Measurements from ENCODE around the gene ITGB1BP2.
"Not testable (repeated sequence)": the region's sequence is repeated elsewhere in the genome, so short reads cannot be mapped to it uniquely, and the experiment has no call there.

Gene ITGB1BP2

DNA sequence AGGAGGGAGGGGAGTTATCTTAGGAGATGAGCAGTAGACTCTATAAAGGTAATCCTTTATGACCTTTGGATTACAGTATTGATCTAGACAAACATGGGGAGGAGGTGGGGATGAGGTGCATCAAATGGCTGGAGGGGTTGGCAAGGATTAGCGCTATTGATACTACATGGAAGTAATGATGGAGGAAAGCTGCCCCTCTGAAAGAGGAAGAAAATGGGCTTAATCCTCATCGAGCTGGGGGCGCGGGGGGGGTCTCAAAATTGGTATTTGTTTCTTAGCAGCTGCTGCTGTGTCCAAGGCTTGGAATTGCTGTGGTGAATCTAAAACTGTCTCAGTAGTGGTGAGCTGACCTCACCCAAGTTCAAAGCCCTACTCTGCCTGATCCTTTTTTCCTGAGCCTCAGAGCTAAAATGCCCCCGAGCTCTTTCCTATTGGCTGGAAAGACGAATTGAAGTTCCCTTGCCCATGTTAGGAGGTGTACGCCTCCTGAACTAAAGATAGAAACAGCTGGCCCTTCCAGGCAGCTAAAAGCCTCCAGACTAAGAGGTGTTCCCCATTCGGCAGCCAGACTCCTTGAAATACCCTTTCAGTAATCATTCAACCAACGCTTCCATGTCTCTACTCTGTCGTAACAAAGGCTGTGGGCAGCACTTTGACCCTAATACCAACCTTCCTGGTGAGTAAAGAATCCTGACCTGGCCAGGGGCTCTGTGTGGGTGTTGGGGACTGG is at the start of gene ITGB1BP2:
Gene ITGB1BP2, plus strand, starts transcription at position 556 of the 730 bp plus-strand sequence. Its CDS starts 57 bp downstream, at position 613.
- ATAC-seq, result no peak

DNA sequence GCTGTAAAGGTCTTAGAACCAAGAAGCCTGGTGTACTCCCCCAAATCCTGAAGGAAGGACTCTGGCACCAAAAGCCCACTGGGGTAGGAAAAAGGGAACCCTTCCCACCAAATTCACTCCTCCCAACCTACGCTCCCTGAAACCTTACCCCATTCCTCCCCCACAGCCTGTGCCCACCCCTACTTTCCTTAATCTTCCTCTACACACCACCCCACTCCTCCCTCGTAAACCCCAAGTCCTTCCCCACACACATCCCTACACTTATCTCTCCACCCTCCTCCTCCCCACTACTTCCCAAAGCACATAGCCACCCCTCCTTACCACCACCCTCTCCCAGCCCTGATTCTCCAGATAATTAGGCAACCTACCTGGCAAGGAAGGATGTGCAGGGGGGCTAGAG is 49.3 kb upstream of the ITGB1BP2 start:
- ATAC-seq, result no peak

DNA sequence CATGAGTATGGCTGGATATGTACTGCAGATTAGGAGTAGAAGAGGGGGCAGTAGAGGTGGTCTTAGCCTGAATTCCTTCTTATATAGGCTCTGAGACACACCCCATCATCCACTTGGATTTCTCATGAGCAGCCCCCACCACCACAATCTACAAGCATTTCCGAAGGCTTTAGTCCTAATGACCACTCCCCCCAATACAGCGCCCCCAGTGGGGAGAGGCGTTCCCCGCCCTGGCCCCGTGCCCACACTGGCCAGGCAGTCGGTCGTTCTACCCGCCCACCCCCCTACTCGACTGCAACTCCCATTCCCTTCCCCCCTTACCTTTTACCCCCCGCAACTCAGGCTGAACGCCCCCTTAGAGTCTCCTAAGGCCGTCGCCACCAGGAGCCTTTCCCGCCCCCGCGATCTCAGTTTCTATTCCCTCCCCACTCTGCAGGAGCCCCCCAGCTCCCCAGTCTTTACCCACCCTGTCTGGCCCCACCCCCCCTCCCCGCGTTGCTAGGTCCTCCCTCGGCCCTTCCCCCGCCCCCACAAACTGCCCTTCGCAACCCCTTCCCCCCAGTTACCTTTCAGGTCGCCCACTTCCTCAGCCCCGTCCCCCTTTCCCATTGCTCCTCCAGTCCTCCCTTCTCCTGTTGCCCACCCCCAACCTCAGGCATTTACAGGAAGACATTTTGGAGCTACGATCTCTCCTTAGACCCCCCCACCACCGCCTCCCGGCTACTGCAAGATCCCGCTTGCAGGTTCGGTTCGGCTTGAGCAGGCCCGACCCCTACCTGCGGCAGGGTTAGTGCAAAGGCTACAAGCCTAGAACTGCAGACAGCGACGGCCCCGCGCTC is 48.1 kb upstream of the ITGB1BP2 start:
- ATAC-seq, result no peak

DNA sequence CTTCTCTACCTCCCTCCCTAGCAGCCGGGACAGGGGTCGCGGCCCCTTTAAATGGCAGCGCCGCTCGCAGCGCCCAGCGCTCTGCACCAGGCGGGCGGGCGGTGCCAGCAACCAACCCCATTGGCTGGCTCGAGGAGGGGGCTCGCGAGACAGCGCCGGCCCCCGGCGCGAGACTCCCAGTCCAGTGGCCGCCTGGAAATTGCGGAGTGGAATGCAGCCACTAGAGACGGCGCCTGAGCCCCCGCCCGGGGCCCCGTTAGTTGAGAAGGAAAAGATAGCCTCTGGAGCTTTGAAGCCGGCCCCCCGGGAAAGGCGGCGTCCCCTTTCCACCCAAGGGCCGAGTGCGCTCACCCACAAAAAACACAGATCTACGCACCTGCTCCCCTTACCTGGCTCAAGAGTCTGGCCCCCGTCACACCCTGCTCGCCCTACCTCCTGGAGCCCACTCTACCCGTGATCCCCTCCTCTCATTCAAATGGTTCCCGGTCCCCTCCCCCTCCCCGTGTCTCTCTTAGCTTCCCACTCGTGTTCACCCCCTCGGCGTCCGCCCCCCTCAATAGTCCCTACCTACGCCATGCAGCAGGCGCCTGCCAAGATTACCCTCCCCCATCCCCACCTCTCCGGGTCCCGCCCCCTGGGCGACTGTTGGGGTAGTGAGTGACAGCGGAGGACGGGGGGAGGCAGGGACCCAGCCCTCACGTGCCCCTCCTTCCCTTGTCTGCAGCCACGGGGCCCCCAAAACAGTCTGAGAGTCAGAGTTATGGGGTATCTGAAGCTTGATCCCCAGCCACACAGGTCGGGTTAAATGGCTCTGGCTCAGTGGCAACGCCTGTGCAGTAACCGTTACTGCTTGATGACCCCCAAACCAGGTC is 47.2 kb upstream of the ITGB1BP2 start, which contains the start of gene ZMYM3:
Gene ZMYM3, minus strand, starts transcription at position 49 of the 872 bp plus-strand sequence. CDS start 885 bp downstream, outside the sequence.
- peak; percentile 89 to 91 for ATAC-seq

DNA sequence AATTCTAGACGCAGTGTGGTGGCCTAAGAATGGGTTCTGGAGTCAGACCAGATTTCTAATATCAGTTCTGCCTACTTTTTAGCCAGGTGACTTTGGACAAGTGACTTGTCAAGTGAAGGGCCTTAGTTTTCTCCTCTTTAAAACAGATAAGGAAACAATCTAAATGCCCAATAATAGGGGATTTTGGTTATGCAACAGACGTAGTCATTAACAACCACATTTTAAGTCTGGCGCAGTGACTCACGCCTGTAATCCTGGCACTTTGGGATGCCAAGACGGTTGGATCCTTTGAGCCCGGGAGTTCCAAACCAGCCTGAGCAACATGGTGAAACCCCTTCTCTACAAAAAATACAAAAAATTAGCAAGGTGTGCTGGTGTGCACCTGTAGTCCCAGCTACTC is 45.5 kb upstream of the ITGB1BP2 start:
- no peak for ATAC-seq

DNA sequence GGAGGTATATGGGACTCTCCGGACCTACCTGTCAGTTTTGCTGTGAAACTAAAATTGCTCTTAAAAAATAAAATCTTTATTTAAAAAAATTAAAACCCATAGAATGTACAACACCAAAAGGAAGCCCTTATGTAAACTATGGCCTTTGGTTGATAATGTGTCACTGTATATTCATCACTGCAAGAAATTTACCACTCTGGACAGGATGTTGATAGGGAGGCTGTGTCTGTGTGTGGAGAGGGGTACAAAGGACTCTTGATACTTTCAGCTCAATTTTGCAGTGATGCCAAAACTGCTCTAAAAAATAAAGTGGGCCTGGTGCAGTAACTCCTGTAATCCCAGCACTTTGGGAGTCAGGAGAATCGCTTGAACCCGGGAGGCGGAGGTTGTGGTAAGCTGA is 44.7 kb upstream of the ITGB1BP2 start:
- no peak for ATAC-seq

DNA sequence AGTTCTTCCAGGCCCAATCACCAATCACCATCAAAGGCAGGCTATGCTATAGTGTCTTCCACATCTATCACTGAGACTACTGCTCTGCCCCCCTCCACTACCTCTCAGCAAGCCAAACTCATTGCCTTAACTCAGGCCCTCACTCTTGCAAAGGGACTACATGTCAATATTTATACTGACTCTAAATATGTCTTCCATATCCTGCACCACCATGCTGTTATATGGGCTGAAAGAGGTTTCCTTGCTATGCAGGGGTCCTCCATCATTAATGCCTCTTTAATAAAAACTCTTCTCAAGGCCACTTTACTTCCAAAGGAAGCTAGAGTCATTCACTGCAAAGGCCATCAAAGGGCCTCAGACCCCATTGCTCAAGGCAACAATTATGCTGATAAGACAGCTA is 32.9 kb upstream of the ITGB1BP2 start:
- not testable (repeated sequence) for ATAC-seq

DNA sequence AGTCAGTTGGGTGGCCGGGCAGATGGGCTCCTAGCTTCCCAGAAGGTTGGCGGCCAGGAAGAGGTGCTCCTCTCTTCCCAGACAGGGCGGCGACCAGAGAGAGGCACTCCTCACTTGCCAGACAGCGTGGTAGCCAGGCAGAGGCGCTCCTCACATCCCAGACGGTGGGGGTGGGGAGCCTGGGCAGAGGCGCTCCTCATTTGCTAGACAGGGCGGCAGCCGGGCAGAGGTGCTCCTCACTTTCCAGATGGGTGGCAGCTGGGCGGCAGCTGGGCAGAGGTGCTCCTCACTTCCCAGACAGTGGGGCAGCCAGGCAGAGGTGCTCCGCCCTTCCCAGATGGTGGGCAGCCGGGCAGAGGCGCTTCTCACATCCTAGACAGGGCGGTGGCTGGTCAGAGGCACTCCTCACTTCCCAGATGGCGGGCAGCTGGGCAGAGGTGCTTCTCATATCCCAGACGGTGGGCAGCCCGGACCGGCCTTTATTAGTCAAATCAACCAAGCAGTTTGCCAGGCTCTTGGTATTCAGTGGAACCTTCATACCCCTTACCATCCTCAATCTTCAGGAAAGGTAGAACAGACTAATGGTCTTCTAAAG is 31.7 kb upstream of the ITGB1BP2 start:
- ATAC-seq, result no peak

DNA sequence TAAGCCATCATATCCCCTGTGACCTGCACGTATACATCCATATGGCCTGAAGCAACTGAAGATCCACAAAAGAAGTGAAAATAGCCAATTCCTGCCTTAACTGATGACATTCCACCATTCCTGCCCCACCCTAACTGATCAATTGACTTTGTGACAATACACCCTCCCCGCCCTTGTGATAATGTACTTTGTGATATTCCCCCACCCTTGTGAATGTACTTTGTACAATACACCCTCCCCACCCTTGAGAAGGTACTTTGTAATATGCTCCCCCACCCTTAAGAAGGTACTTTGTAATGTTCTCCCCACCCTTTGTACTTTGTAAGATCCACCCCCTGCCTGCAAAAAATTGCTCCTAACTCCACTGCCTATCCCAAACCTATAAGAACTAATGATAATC is 29.2 kb upstream of the ITGB1BP2 start:
- ATAC-seq, result not testable (repeated sequence)

DNA sequence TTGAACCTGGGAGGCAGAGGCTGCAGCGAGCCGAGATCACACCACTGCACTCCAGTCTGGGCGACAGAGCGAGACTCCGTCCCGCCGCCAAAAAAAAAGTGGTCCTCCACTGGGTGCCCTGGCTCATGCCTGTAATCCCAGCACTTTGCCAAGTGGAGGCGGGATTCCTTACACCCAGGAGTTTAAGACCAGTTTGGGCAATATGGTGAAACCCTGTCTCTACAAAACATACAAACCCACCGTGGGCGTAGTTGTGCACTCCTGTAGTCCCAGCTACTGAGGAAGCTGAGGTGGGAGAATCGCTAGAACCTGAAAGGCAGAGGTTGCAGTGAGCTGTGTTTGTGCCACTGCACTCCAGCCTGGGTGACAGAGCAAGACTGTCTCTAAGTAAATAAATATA is 20.2 kb upstream of the ITGB1BP2 start:
- ATAC-seq, result not testable (repeated sequence)

DNA sequence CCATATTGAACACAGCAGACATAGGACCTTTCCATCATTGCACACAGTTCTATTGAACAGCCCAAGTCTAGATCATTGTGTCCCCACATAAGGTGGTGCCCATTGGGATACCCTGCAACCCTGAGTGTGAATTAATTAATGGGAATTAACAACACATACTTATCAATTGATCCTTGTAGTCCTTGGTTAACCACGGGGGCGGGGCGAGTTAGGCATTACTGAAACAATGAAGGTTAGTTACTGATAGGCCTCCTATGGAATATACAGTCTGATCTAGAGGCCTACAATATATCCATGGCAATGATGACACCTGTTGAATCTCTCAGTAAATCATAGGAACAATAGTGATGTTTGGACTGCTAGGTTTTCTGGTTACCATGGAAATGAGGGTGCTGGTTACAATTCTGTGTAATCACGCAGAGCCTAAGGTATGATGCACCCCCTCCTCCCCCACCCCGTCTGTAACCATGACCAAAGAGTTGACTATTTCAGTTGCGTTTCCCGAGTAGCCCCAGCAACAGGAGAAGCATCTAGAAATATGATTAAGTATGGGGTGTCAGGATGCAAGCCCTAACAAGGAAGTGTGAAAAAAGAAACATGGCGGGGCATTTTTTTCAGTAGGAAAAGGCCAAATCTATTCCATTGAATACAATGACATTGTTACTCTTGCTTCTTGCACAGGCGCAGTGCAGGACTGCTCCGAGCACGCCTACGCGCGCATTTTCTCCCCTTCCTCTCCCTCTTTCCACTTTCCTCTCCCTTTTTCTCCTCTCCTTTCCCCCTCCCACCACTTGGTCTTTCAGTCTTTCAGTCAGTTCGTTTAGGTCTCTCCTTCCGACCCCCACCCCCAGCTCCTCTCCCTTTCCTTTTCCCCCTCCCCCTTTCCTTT is 18.8 kb upstream of the ITGB1BP2 start:
- ATAC-seq, result peak; percentile 66 to 69

DNA sequence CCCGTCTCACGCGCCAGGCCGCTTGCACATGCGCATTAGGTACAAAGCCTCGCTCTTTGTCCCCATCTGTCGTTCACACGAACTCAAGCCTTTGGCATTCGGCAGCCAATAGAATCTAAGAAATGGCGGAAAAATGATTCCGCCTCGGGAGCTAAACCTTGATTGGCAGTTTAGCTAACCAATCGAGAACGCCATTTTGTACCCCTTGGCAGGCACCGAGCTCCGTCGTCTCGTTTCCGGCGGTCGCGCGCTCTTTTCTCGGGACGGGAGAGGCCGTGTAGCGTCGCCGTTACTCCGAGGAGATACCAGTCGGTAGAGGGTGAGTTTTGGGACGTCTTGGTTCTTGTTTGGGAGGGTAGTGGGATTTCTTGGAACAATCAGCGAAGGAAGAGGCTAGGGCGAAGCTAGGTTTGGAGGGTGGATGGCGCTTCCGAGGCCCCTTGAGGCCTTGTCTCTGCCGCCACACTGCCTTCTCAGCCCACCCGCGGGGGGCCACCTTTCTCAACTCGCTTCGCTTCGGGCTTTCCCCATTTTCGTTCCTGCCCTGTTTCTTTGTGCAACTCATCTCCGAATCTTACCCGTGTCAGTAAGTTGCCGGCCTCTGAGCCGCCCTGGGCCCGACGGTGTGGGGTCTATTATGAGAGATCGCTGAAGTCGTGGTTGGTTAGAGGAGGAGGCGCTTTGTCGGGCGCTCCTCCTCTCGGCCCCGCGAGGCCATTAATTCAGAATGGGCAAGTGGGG is 18.0 kb upstream of the ITGB1BP2 start, which contains the start of gene NONO:
Gene NONO, plus strand, starts transcription at position 233 of the 741 bp plus-strand sequence. CDS start 7,003 bp downstream, outside the sequence.
- peak; percentile 77 to 81 for ATAC-seq

DNA sequence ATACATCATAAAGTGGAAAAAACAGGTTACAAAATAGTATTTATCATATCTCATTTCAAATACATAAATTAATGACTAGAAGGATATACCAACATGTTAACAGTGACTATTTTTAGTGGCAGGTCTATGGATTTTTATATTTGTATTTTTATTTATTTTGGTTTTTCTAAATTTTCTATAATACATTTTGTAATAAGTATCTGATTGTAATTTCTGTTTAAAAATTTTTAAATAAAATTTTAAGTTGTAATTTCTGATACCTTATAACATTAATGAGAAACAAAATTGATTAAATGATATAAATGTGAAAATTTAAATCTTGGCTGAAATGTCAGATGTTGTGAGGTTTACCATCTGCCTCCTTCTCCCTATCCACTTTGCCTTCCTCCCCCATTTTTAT is 15.6 kb upstream of the ITGB1BP2 start:
- ATAC-seq, result no peak

DNA sequence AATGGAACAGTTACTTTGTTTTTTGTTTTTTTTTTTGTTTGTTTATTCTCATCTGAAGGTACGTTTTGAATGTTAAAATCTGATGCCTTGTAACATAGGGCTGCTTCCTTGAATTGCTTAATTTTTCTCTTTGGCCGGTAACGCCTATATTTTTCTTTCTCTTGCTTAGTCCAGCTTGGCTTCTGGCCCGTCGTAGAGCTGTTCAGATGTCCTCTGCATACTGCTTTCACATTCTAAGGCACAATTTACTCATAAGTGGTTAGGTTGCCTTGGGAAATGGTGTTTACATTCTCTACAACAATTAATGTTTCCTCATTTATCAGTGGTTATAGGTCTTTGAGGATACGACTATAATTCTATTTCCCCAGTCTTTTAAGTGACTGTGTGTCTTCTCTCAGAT is 10.2 kb upstream of the ITGB1BP2 start:
- ATAC-seq, result no peak

DNA sequence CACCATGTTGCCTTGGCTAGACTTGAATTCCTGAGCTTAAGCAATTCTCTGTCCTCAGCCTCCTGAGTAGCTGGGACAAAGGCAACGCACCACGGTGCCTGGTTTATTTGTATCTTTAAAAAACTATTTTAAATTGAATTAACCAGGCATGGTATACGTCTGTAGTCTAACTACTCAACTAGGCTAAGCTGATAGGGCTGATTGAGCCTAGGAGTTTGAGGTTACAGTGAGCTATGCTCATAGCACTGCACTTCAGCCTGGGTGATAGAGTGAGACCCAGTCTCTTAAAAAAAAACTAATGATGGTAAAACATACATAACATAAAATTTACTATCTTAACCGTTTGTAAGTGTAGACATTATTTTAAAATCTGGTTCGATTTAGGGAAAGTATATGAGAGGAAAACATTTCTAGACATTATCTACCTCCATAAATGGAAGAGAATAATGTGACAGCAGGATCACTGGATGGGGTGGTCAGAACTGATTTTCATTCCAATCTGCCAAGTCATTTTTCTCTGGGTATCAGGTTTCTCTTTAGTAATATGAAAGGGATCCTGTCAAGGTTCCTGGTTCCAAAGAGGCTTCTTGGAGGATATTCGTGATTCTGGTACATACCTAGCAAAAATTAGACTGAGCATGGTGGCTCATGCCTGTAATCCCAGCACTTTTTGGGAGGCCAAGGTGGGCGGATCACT is 8.7 kb upstream of the ITGB1BP2 start:
- ATAC-seq, result no peak

DNA sequence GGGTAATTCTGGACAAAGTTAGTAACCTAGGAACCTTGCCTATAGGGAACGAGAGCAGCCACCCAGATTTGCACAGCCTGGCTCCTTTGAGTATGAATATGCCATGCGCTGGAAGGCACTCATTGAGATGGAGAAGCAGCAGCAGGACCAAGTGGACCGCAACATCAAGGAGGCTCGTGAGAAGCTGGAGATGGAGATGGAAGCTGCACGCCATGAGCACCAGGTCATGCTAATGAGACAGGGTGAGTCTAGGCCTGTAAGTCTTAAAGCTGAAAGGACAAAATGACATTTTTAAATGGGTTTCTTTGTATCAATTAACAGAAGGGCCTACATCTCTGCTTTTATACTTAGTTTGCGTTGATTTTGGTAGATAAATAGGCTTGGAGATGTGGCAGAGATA is 4.7 kb upstream of the ITGB1BP2 start:
- no peak for ATAC-seq

DNA sequence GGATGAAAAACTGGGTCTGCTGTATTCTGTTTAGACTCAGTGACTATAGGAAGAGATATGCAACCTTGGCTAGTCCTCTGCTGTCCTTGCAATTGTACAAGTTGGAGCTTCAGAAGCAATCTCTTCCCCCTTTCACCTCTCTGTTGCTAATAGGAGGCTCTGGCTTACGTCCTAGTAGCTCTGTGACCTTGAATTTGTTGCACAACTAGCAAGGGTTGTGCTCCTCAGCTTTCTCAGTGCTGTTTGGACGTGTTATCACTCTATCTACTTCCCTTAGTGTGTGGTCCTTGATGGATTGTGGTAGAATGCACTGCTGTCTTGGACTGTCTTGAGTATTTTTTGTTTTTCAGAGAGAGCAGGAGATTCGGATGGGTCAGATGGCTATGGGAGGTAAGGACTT is 3.4 kb upstream of the ITGB1BP2 start:
- ATAC-seq, result no peak

DNA sequence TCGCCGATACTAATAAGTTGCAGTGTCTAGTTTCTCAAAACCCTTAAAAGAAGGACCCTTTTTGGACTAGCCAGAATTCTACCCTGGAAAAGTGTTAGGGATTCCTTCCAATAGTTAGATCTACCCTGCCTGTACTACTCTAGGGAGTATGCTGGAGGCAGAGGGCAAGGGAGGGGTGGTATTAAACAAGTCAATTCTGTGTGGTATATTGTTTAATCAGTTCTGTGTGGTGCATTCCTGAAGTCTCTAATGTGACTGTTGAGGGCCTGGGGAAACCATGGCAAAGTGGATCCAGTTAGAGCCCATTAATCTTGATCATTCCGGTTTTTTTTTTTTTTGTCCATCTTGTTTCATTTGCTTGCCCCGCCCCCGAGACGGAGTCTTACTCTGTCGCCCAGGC is 1.5 kb upstream of the ITGB1BP2 start:
- not testable (repeated sequence) for ATAC-seq

DNA sequence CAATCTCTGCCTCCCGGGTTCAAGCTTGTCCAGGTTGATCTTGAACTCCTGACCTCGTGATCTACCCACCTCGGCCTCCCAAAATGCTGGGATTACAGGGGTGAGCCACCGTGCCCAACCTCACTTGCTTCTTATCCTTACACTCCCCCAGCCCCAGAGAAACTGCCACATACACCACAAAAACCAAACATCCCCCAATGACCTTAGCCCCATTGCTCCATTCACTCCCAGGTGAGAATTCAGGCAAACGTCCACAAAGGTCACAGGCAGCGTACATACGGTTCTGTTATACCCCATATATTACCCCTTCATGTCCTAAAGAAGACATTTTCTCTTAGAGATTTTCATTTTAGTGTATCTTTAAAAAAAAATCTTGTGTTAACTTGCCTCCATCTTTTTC is 1.1 kb upstream of the ITGB1BP2 start:
- not testable (repeated sequence) for ATAC-seq

All from activated CD4-positive, CD25-positive, alpha-beta regulatory T cell treated with anti-CD3 and anti-CD28 coated beads, Interleukin-2, amount 50 U/mL, for 24 hours (primary cell).